Neuronal stem cell (in vitro differentiated cells): Measurements from ENCODE around the gene ZDHHC16.

Experiments
- DNase-seq: peaks from one replicate; pipeline ENCODE4 v3.0.0-alpha.2; 2013; ENCODE audit warnings: low spot score
- H2AFZ ChIP-seq: one replicate; pipeline ENCODE4 v1.6.1; 2013; ENCODE audit warnings: mild to moderate bottlenecking, low read length, inconsistent platforms
- H2AK5ac ChIP-seq: 2 replicates; pipeline ENCODE4 v1.6.1; 2013; ENCODE audit warnings: low read depth, mild to moderate bottlenecking, inconsistent platforms, low read length, moderate library complexity, mixed read lengths
- H2BK120ac ChIP-seq: 2 replicates; pipeline ENCODE4 v1.6.1; 2013; ENCODE audit warnings: low read depth, mild to moderate bottlenecking, inconsistent platforms, low read length, moderate library complexity, mixed read lengths
- H2BK12ac ChIP-seq: one replicate; pipeline ENCODE4 v1.6.1; 2013; ENCODE audit warnings: low read length, inconsistent platforms
- H2BK15ac ChIP-seq: 2 replicates; pipeline ENCODE4 v1.6.1; 2013; ENCODE audit warnings: mild to moderate bottlenecking, low read length, inconsistent platforms, mixed read lengths
- H2BK5ac ChIP-seq: one replicate; pipeline ENCODE4 v1.6.1; 2013; ENCODE audit warnings: inconsistent platforms, mild to moderate bottlenecking, low read length, moderate library complexity
- H3K14ac ChIP-seq: one replicate; pipeline ENCODE4 v1.6.1; 2013; ENCODE audit warnings: low read length, inconsistent platforms
- H3K18ac ChIP-seq: 2 replicates; pipeline ENCODE4 v1.6.1; 2013; ENCODE audit warnings: low read length, inconsistent platforms
- H3K23ac ChIP-seq: 2 replicates; pipeline ENCODE4 v1.6.1; 2013; ENCODE audit warnings: low read depth, mild to moderate bottlenecking, mixed read lengths, low read length, inconsistent platforms; ENCODE audit not compliant: poor library complexity
- H3K27ac ChIP-seq: replicated peaks from 3 replicates; pipeline ENCODE4 v1.5.1; 2013; ENCODE audit warnings: low read length, inconsistent platforms
- H3K27me3 ChIP-seq, 3 experiments: 2 replicates each; pipeline ENCODE4 v1.6.1; 2013; ENCODE audit warnings: low read length in 3 of 3, mild to moderate bottlenecking in 2 of 3, inconsistent platforms in 1 of 3, low read depth in 1 of 3, mixed read lengths in 1 of 3, moderate library complexity in 1 of 3; ENCODE audit not compliant: control insufficient read depth in 3 of 3, insufficient read depth in 3 of 3
- H3K36me3 ChIP-seq, 2 donors: replicated peaks in 1 of 2; 2 replicates each; pipeline ENCODE4 v1.6.1; 2013; ENCODE audit warnings: low read length in 2 of 2; ENCODE audit not compliant: control insufficient read depth in 2 of 2, insufficient read depth in 2 of 2
- H3K4ac ChIP-seq: 2 replicates; pipeline ENCODE4 v1.6.1; 2013; ENCODE audit warnings: inconsistent platforms, mild to moderate bottlenecking, low read length, moderate library complexity
- H3K4me1 ChIP-seq, 2 donors: 1 replicate in 1 of 2; 2 replicates in 1 of 2; pipeline ENCODE4 v1.6.1; 2013; ENCODE audit warnings: low read length in 2 of 2, low read depth in 1 of 2; ENCODE audit not compliant: control insufficient read depth in 2 of 2, insufficient read depth in 1 of 2
- H3K4me2 ChIP-seq: one replicate; pipeline ENCODE4 v1.6.1; 2013; ENCODE audit warnings: mild to moderate bottlenecking, low read length, inconsistent platforms; ENCODE audit not compliant: insufficient read depth, poor library complexity, severe bottlenecking
- H3K4me3 ChIP-seq, 2 donors: 2 replicates each; pipeline ENCODE4 v1.5.1; 2013; ENCODE audit warnings: low read length in 2 of 2, mild to moderate bottlenecking in 2 of 2, inconsistent platforms in 1 of 2, moderate library complexity in 1 of 2
- H3K79me1 ChIP-seq: one replicate; pipeline ENCODE4 v1.6.1; 2013; ENCODE audit warnings: low read depth, mild to moderate bottlenecking, inconsistent platforms, low read length, moderate library complexity
- H3K9ac ChIP-seq: one replicate; pipeline ENCODE4 v1.6.1; 2013; ENCODE audit warnings: mild to moderate bottlenecking, low read depth, low read length, inconsistent platforms; ENCODE audit not compliant: poor library complexity
- H3K9me3 ChIP-seq, 2 donors: replicated peaks in 1 of 2; 2 replicates each; pipeline versions ENCODE3 to v1.6.1; 2013; ENCODE audit warnings: low read length in 2 of 2, mild to moderate bottlenecking in 2 of 2, inconsistent platforms in 1 of 2, low read depth in 1 of 2, mixed read lengths in 1 of 2, moderate library complexity in 1 of 2; ENCODE audit not compliant: control insufficient read depth in 2 of 2, insufficient read depth in 1 of 2
- H4K8ac ChIP-seq: one replicate; pipeline ENCODE4 v1.6.1; 2013; ENCODE audit warnings: low read depth, mild to moderate bottlenecking, inconsistent platforms, low read length, moderate library complexity
- H4K91ac ChIP-seq: one replicate; pipeline ENCODE4 v1.6.1; 2013; ENCODE audit warnings: low read length, low read depth, mild to moderate bottlenecking, inconsistent platforms; ENCODE audit not compliant: poor library complexity
- WGBS, 2 donors: extraction: QIAGEN DNeasy Blood & Tissue Kit; methylation state at CpG; one replicate each; pipeline ENCODE4 v1.1.7; 2013; ENCODE audit warnings: missing lambda C conversion rate in 2 of 2, mixed read lengths in 1 of 2; ENCODE audit not compliant: insufficient read length in 2 of 2, insufficient replicate concordance in 1 of 2; ENCODE audit errors: extremely low coverage in 2 of 2; 5-methylcytosine and 5-hydroxymethylcytosine counted together

The ZDHHC16 gene

DNA sequence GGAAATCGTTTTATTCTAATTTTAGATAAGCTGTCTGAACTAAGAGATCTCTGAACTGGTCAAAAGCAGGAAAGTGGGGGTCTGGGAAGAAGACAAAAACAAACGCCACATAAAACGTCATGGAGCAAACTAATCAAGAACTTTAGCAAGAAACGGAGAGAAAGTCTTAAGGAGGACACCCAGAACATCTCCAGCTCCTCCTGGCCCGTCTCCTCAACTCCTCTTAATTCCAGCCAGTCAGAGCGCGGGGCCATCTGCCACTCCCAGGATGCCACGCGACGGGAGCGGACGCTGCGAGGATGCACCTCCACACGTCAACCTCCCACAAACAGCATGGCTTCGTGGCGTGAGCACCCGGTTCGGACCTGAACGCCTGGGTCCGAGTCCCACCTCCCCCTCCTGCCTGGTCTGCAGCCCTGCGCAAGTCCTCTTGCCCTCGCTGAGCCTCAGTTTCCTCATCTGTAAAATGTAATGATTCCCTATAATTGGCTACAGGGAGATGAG is 51.6 kb downstream of the ZDHHC16 start:
- peak overlapping the region; percentile 95 for H3K27ac ChIP-seq

GRCh38 chr10:97498076-97498840 is 52.3 kb downstream of the ZDHHC16 start, which contains the start of gene MMS19:
MMS19 (minus strand) TSS chr10:97498422; CDS start chr10:97498384, 38 bp downstream.
- Histone ChIP-seq H3K79me1 (peaks cover 9% of the 10 kb centered on the region), H3K9me3 (no peaks in the 10 kb centered on the region), H2AK5ac (no peak within 1 kb of the TSS), H3K9ac (peak within 1 kb of the TSS; percentile 96), H4K8ac (no peak within 1 kb of the TSS), H3K27me3 (peaks cover 3 to 18% (median 12%) of the 10 kb centered on the region in 3 experiments), H2AFZ (peak within 1 kb of the TSS; percentile 81), H2BK120ac (no peak within 1 kb of the TSS), H3K23ac (peak within 1 kb of the TSS; percentile 94), H2BK12ac (no peak within 1 kb of the TSS), H3K4ac (peak within 1 kb of the TSS; percentile 54), H3K4me1 (peaks cover 9 to 15% of the 10 kb centered on the region in 2 donors), H3K4me2 (peak within 1 kb of the TSS; percentile 95), H2BK5ac (peak within 1 kb of the TSS; percentile 46), H3K27ac (peak within 1 kb of the TSS; percentile 95), H4K91ac (no peak within 1 kb of the TSS), H3K4me3 (peak within 1 kb of the TSS; percentile 71 to 95), H3K36me3 (peaks cover 1 to 13% of the 10 kb centered on the region in 2 donors), H2BK15ac (peak within 1 kb of the TSS; percentile 70), H3K14ac (peak within 1 kb of the TSS; percentile 92), H3K18ac (peak within 1 kb of the TSS; percentile 99)
- no CpG with 5 or more reads among the region's 73 CpGs for WGBS, 2 donors
- peak; percentile 99 for DNase-seq

More for the DNA sequence above, 51.6 kb downstream of the ZDHHC16 start:
- Histone ChIP-seq H2AK5ac (no peak overlapping the region), H3K4ac (no peak overlapping the region), H3K23ac (peak overlapping the region; percentile 70), H3K79me1 (peaks cover 12% of the 10 kb centered on the region), H3K14ac (no peak overlapping the region), H3K27me3 (peaks cover 3 to 18% (median 12%) of the 10 kb centered on the region in 3 experiments), H3K4me3 (peak overlapping the region; percentile 71 to 95), H2BK5ac (peak overlapping the region; percentile 46), H4K8ac (no peak overlapping the region), H2BK12ac (no peak overlapping the region), H2BK15ac (no peak overlapping the region), H3K9ac (peak overlapping the region; percentile 96), H2BK120ac (no peak overlapping the region), H3K4me2 (peak overlapping the region; percentile 87), H2AFZ (peak overlapping the region; percentile 81), H4K91ac (no peak overlapping the region), H3K18ac (peak overlapping the region; percentile 96), H3K36me3 (peaks cover 1 to 17% of the 10 kb centered on the region in 2 donors), H3K4me1 (peaks cover 9 to 15% of the 10 kb centered on the region in 2 donors), H3K9me3 (no peaks in the 10 kb centered on the region)
- no CpG with 5 or more reads among the region's 22 CpGs for WGBS, 2 donors
- DNase-seq: peak; percentile 29

- peaks cover 8% of the 10 kb centered on the region for H3K79me1 ChIP-seq
- H3K27ac ChIP-seq: peak within 1 kb of the TSS; percentile 95
- H3K14ac ChIP-seq: peak within 1 kb of the TSS; percentile 92
- peak within 1 kb of the TSS; percentile 94 for H3K23ac ChIP-seq
- no peak within 1 kb of the TSS for H4K91ac ChIP-seq
- peaks cover 1 to 10% of the 10 kb centered on the region in 2 donors for H3K36me3 ChIP-seq
- H3K18ac ChIP-seq: peak within 1 kb of the TSS; percentile 99
- peaks cover 9 to 15% of the 10 kb centered on the region in 2 donors for H3K4me1 ChIP-seq
- peak within 1 kb of the TSS; percentile 46 for H2BK5ac ChIP-seq
- H3K9me3 ChIP-seq: no peaks in the 10 kb centered on the region
- peak; percentile 49 for DNase-seq
- H2BK15ac ChIP-seq: peak within 1 kb of the TSS; percentile 70
- peak within 1 kb of the TSS; percentile 95 for H3K4me2 ChIP-seq
- no peak within 1 kb of the TSS for H2AK5ac ChIP-seq
- no CpG with 5 or more reads among the region's 66 CpGs for WGBS, 2 donors
- H2BK120ac ChIP-seq: no peak within 1 kb of the TSS
- H2BK12ac ChIP-seq: no peak within 1 kb of the TSS
- peak within 1 kb of the TSS; percentile 71 to 95 for H3K4me3 ChIP-seq
- peak within 1 kb of the TSS; percentile 54 for H3K4ac ChIP-seq
- peak within 1 kb of the TSS; percentile 81 for H2AFZ ChIP-seq
- no peak within 1 kb of the TSS for H4K8ac ChIP-seq
- peaks cover 3 to 18% (median 12%) of the 10 kb centered on the region in 3 experiments for H3K27me3 ChIP-seq
- peak within 1 kb of the TSS; percentile 96 for H3K9ac ChIP-seq
These were observed 53.0 kb downstream of the ZDHHC16 start, which contains the start of gene UBTD1 for GRCh38 chr10:97498841-97499560. UBTD1 (plus strand) TSS chr10:97498924; CDS start chr10:97499204, 280 bp downstream.
